NCI-H2227 (cell line): ENCODE data around the gene ANO2.
A peak's percentile ranks its signal among the peaks of the same experiment; 100 is the strongest.

ENCODE experiments used
- DNase-seq: peaks from one replicate; lab custom pipeline; 2025; ENCODE audit not compliant: unreplicated experiment; lab: John Stamatoyannopoulos, UW

ANO2 gene

DNA sequence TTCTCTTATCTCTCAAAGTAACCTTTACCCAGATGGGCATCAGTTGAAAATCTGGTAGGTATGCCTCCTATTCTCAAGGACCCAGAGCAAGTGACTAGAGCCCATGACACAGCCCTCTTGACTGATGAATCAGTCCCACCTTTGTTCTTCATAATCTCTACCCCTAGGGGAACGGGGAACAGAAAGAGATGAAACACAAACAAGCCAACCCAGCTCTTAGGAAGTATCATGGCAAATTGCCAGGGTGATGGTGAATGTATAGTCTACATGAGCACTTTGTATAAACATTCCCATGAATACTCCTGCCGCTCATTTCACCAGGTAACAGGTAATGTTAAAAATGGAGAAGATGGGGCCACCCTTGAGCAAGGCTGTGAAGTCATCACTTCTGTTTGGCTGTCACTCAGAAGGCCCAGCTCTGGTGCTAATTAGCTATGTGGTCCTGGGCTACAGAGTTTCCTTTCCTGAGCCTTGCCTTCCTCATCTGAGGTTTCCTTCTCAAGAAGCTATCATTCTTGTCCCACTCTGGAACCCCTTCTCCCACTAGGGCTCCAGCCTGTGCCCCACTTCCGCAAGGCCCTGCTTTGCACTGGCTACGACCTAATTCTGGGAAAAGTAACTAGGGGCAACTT is 161.7 kb downstream of the ANO2 start:
- DNase-seq, result no peak

DNA sequence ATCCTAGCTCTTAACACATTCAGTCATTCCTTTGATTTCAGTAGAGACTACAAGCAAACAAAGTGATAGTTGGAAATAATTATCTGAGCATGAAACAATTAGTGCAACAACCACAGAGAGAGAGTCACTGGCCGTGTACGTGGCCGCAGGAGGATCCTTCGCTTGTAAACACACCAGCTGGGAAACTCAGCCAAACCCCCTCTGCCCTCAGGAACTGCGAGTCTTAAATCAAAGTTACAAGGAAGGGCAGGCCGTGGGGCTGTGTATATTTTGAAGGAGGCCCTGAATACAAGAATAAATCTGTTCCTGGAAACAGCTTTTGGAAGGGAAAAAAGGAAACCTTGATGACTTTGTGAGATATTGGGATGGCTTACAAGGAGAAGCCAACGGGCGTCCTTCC is 164.5 kb downstream of the ANO2 start:
- DNase-seq, result no peak

DNA sequence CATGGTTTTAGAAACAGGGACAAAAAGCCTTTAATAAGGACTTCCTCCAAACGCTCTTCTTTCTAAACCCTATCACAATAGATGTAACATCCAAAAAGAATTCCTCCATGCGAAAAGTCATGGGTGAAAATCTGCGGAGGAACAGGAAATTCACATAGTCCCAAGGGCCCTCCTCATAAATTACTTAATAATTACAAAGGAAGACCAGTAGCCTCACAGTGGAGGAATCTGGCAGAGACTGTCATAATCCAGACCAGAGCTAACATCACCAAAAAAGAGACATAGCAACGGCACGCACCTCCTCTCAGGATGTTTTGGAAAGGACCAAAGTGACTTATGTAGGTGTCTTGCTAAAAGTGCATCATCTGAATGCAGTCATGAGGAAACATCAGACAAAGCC is 165.7 kb downstream of the ANO2 start:
- no peak for DNase-seq

DNA sequence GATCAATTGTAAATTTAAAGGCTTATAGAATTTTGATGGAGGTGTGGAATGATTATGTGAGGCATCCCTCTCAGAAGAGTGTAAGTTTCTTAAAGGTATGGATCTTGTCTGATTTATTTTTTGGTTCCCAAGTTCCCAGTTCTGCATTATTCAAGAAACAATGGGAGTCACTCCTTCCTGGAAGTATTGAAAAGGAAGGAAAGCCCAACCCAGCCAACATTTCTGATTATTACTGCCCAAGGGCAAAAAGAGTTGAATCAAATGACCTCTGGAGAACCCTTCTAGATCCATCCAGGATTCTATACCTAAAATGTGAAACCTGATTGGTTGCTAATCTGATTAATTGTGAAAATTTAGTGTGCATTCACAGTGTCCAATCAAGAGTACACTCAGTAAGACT is 166.2 kb downstream of the ANO2 start:
- no peak for DNase-seq

DNA sequence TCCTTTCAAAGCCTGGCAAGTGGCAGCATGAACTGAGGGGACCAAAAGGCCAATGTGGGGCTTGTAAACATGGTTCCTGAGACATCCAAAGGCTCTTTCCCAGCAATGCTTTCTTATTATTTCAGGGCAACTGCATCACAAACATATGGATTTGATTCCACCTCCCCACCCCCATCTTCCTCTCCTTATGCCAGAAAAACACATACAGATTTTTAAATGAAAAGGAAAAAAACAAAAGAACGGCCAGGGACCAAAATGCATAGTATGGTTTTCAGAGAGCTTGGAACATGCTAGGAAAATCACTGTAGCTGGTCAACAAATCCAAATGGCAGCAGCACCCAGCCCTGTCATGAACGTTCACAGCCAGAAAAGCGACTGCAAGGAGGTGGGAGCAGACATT is 167.6 kb downstream of the ANO2 start:
- DNase-seq, result no peak

DNA sequence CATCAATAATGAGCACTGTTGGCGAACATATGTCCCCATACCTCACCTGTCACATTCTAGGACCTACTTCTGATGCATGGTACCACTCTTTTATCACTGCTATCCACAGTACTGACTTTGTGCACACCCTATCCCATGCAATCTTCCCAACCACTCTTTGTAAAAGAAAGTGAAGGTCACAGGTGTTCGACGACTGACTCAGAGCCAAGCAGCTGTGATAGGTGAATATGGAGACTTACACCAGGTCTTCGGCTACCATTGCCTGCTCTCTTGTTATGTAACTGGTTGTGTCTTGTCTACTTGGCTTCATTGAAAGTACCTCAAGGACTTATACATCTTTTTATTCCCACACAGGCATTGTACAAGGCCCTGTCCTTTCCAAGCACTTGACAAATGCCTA is 169.0 kb downstream of the ANO2 start:
- no peak for DNase-seq

DNA sequence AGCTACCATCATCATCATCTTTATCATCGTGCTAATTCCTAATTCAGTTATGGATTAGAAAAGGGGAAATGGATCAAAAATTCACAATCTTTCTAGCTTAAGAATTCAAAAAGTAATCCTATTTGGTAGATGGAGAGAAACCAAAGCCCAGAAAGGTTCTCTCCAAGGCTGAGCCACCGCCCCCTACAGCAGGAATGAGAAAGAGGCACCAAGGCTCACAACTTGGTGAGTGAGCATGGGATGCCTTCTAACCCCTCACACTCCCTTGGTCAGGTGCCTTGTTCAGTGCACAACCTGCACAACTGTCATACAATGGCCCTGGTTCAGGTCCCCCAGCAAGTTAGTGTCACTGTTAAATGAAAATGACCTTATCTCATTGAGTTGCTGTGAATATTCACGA is 171.5 kb downstream of the ANO2 start:
- no peak for DNase-seq

DNA sequence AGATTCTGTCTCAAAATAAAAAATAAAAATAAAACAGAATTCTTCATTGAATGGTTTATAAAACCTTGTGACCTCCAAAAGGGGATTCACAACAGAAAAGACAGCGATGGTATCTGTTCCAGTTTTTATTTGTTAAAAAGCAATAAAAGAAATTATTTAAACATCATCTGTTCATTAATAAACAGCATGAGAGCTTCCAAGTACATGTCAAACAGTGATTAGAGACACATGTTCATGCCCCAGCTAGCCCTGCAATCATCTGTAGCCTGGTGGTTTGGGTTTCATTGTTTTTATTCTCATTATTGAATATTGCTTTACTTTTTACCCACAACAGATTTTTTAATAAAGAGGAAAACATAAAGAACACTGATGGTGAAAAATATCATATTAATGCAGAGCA is 173.3 kb downstream of the ANO2 start:
- no peak for DNase-seq

DNA sequence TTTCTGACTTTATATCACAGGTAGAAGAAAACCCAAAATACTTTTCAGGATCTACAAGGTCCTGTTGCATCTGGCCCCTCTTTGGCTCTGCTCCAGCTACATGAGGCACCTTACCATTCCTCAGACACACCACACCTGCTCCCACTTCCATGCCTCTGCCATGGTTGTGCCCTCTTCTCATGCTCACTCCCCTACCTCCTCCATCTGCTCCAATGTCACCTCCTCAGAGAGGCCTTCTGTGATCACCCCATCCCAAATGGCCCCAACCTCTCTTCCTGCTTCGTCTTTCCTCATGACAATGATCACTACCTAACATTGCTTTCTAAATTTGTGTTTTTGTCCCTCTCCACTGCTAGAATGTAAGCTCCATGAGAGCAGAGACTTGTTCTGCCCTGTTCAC is 174.3 kb downstream of the ANO2 start:
- no peak for DNase-seq

DNA sequence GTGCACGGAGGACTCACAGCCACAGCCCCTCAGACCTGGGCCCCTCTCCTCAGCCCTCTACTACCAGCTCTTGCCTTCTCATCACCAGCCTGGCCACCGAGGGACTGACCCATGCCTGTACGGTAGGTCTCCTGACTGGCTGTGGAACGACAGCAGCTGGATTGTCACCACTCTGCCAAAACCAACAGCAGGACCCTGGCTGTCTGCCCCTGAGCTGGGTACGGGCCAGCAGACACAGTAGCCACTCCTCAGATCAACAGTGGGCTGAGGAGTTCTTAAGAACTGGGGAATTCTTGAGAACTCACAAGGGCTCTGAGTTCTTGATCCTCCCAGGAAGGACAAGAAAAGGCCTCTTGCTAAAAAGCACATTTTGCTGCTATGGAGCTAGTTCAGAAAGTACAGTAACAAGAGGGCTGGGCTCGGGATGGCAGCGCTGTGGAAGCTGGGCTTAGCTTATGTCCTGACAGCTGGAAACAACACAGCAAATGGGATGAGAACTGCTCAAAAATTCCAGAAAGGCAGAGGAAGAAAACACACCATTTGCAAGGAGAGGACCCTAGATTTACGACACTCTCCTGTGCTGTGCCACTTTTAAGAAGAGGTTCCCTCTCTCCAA is 176.4 kb downstream of the ANO2 start:
- no peak for DNase-seq

DNA sequence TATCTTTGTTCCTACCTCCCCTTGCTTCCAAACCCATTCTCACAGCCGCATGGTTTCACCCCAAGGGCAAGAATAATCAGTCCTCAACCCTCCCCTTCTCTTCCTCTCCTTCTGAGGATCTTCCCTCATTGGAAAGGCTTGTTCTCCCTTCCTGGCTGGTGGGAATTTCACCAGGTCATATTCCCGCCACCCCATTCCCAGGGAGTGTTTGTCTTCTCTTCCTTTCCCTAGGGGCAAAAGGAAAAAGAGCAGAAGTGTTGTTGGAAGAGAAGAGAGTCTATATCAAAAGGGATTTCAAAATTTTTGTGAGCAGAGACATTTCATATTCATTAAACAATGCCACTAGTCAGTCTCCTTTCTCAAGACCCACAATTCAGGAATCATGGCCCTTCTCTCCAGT is 176.9 kb downstream of the ANO2 start:
- no peak for DNase-seq

DNA sequence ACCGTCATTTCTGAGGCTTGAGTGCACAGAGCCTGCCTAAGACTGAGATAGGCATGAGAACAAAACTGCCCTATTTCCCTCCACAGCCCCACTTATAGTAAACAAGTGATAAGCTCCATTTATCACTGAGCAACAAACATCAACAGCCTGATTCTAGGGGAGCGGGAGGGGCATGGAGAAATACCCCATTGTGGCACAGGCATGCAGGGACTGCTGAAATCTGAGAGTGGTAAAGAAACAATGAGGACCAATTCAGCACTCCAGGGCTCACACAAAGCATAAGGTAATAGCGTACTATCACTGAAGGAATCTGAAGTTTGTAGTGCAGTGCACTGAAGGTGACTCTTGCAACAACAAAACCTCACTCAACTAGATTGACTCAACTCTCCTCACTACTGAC is 186.7 kb downstream of the ANO2 start:
- DNase-seq, result no peak

DNA sequence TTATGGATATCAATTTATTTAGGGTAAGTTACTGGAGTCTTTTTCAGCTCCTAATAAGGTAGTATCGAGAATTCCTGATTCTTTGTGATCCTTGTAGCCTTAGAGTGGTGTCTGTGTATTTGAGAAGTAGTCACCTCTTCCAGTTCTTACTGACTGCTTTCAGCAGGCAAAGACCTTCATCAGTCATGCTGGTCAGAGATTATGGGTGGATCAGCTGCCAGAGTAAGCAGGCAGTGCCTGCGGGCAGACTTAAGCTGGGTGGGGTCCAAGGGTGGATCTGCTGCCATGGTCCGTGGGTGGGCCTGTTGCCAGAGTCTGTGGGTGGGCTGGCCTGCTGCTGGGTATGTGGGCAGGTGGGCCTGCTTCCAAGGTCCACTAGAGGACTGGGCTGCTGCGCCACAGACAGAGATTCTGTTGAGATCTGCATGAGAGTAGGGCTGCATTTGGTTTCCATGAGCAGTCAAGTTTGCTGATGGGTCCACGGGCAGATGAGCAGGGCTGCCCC is 188.7 kb downstream of the ANO2 start:
- no peak for DNase-seq

DNA sequence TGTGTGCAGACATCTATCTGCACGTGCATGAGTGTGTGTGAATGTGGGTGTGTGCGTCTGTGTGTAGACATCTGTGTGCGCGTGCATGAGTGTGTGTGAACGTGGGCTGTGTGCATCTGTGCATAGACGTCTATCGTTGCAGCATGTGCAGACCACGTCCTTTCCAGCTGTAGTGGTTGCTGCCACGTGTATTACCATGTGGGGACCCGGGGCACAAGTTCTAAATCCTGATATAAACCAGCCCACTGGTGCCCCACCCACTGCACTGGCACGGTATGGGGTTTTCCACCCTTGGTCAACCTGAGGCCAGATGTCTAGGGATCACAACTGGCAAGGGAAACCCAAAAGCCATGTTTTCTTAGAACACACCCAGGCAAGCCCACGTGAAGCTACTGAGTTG is 197.0 kb downstream of the ANO2 start:
- no peak for DNase-seq

DNA sequence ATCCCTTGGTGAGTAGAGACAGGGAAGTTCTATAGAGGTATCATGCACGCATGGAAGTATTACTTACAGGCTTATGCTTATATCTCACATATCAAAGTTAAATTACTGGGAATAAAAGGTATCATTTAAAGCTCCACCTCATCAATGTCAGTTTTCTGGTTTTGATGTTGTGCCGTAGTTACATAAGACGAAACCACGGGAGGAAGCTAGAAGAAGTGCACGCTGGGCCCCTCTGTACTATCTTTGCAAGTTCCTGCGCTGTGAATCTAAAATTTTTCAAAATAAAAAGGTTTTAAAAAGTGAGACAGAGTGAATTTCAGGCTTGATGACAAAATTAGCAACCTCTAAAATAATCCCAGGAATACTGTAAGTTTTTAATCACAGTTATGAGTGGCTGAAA is 198.1 kb downstream of the ANO2 start:
- no peak for DNase-seq

DNA sequence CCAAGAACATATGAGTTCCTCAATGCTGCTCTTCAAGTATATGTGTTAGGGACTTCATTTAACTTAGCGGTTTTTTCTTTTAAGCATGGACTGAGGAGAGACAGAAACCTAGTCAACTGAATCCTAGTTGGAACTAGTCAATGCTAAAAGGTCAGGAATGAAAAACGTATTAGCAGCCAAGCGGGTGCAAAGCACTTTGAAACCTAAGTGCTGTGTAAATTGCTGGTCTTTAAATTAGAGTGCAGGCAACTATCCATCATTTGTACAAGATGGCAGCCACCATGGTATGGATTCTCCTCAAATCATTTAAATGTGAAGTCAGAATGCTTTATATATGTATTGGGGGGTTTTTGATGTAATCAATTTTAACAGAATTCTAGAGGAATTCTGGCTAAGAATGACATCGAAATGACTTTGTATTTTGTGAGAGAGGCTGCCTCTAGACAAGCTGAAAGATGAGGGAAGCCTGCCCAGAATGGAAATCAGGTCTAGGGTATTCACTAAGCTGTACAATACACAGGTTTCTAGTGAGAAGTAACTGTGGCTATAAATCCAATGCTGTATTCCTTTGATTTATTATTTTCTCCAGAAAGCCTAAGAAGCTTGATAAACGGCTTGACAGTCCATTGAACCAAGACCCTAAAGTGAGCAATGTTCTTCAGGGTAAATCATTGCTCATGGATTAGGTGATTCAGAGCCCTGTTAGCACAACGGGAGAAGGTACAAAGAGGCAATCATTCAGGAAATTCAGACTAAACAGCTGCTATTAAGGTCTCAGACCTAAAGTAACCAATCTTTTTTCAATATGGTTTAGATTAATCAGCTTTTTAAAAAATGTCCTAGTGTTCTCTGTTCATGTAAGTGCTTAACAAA is 198.8 kb downstream of the ANO2 start:
- DNase-seq, result peak; percentile 33

DNA sequence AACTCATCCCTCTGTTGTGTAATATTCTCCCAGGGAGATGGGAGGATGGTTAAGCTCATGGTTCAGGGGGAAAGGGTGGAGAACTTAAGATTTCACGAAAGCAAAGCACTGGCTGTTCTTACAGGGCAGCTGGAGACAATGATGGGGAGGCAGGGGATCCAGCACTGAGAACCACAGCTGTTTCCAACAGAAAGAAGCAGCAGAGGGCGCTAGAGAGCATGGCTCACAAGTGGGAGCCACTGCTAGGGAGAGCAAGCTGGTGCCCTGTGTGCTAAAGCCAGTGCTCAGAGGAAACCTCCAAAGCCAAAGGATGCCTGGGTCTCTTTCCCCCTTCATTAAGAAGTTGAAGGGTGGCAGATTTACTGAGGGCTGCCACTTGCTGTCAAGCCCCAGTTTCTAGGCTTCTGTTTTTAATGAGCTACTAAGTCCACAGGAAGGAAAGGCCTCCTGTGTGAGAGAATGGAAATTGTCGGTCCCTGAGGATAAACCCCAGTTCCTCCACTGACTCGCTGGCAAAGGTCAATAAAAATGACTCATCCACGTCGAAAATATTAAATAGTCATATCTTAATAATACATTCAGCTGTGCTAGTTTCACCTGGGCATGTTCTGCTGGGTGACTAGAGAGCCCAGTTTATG is 199.7 kb downstream of the ANO2 start:
- peak; percentile 71 for DNase-seq

DNA sequence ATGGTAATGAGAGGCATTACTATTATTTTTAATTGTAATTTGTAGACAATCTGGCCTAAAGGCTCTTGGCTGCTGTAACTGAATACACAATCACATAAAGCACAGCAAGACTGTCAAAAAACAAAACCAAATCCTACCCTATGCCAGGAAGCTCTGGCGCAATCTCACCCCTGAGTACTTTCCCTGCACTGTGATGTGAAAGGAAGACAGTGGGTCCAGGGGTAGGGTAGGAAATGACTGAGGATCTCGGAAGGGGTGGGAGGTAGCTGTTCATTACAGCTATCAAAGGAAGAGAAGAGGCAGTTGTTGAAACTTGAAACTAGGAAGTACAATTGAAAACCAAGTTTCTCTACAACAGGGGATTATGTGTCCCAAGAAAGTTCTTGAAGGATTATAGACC is 202.8 kb downstream of the ANO2 start:
- DNase-seq, result no peak

DNA sequence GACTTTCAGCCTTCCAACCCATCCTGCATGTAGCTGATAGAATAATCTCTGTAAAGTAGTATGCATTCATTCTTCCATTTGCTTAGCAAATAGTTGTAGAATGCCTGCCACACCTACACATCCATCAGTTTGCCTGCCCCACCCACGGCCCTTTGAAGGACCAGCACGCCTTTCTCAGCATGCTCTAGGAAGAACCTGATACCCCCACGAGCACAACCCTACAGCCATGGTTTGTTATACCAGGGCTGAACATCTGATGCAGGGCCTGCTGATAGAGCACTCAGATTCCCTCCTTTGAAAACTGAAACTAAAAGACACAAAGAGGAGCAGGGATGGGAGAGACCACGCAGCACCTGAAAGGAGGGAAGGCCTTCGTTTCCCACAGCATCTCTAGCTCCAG is 205.1 kb downstream of the ANO2 start:
- no peak for DNase-seq

DNA sequence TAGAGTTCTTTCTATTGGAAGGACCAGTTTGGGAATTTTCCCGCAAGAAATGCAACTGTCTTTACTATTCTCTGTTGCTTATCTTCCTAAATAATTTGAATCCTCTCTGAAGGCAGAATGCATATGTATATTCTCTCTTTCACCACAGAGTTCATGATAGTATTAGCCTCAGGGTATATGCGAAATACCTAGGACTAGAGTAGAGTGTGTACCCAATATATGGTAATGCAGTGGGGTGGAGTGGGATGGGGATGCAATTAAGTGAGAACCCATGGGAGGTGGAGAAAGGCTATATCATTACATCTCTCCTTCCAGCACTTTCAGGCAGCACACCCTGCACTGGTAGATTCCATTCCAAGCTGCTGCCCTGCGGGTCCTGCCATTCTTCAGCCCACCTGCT is 207.3 kb downstream of the ANO2 start:
- no peak for DNase-seq

DNA sequence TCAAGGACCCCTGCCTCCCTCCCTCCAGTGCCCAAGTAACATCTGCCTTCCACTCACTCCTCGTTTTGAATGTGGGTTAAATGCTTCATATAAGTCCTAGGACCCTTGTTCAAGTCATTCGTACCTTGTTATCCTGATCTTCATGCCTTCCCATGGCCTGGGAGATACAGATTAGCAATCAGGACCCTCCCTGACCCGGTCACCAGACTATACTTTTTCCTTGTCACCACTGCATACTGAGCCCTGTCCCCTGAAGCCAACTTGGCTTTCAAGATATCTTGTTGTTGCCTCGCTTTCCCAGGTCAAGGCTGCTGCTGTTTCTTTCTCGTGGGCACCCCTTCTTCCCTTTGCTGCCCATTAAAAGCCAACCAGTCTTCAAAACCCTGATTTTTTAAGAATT is 208.5 kb downstream of the ANO2 start:
- no peak for DNase-seq

DNA sequence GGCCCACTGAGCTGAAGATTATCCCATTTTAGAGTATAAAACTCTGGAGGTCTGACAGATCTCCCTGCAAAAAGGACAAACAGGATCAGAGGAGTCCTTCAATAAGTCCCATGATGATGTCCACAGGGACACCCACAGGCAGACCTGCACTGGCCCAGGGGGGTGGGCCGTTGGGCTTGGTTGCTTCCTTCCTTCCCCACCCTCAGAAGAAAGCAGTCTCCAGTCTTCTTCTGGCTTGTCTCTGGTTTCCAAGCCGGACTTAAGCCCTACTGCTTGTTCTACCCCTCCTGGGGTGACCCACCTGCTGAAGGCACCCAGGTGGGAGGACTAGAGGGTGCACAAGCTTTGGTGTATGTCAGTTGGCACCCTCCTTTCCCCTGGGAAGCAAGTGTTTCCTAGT is 209.0 kb downstream of the ANO2 start:
- no peak for DNase-seq
